Dendritic cell treated with granulocyte-macrophage colony-stimulating factor and Interleukin-4, amounts not matched to agents 40 ng/mL and 50 ng/mL, for 4 days (primary cell): ENCODE data around the gene CYP26B1.

ENCODE experiments used
- H3K27ac Mint-ChIP-seq: one replicate; pipeline ENCODE4 v1.8.0; 2022; ENCODE audit warnings: mild to moderate bottlenecking, mixed read lengths
- H3K27me3 Mint-ChIP-seq: one replicate; pipeline ENCODE4 v1.8.0; 2022; ENCODE audit warnings: mild to moderate bottlenecking, mixed read lengths
- H3K36me3 Mint-ChIP-seq: one replicate; pipeline ENCODE4 v1.8.0; 2022; ENCODE audit warnings: low read depth, mixed read lengths
- H3K4me1 Mint-ChIP-seq: one replicate; pipeline ENCODE4 v1.8.0; 2022; ENCODE audit warnings: low read depth, mixed read lengths
- H3K4me3 Mint-ChIP-seq: one replicate; pipeline ENCODE4 v1.8.0; 2022; ENCODE audit warnings: mild to moderate bottlenecking, moderate library complexity, mixed read lengths
- H3K9me3 Mint-ChIP-seq: one replicate; pipeline ENCODE4 v1.8.0; 2022; ENCODE audit warnings: mixed read lengths
- intact Hi-C: fragments of 100-400 bp; cut with micrococcal nuclease; formaldehyde crosslinking; loops from one replicate; pipeline ENCODE4 v1.15.0; 2022

CYP26B1 gene

GRCh38 chr2:72109291-72109690, 38.4 kb downstream of the CYP26B1 start:
- Mint-ChIP-seq H3K9me3 (no peaks in the 10 kb centered on the region), H3K27me3 (peaks cover 5% of the 10 kb centered on the region), H3K36me3 (no peaks in the 10 kb centered on the region), H3K4me3 (no peak overlapping the region), H3K4me1 (no peaks in the 10 kb centered on the region), H3K27ac (no peak overlapping the region)
- intact Hi-C loops: no loop called here

- Mint-ChIP-seq H3K27ac (no peak overlapping the region), H3K4me1 (no peaks in the 10 kb centered on the region), H3K36me3 (no peaks in the 10 kb centered on the region), H3K4me3 (no peak overlapping the region), H3K9me3 (no peaks in the 10 kb centered on the region), H3K27me3 (peaks cover 5% of the 10 kb centered on the region)
- intact Hi-C loops: no loop called here
Observed at GRCh38 chr2:72108121-72108520, 39.5 kb downstream of the CYP26B1 start.

- intact Hi-C loops: no loop called here
- Mint-ChIP-seq H3K36me3 (no peaks in the 10 kb centered on the region), H3K27me3 (peaks cover 6% of the 10 kb centered on the region), H3K4me1 (no peaks in the 10 kb centered on the region), H3K27ac (no peak overlapping the region), H3K4me3 (no peak overlapping the region), H3K9me3 (no peaks in the 10 kb centered on the region)
Observed at GRCh38 chr2:72106978-72107377, 40.7 kb downstream of the CYP26B1 start.

GRCh38 chr2:72104821-72105588, 42.7 kb downstream of the CYP26B1 start:
- H3K4me3 Mint-ChIP-seq: no peak overlapping the region

GRCh38 chr2:72103690-72104089, 44.0 kb downstream of the CYP26B1 start:
- H3K9me3 Mint-ChIP-seq: no peaks in the 10 kb centered on the region
- H3K4me1 Mint-ChIP-seq: no peaks in the 10 kb centered on the region
- no peak overlapping the region for H3K4me3 Mint-ChIP-seq
- H3K27me3 Mint-ChIP-seq: peaks cover 5% of the 10 kb centered on the region
- intact Hi-C loops: no loop called here
- H3K27ac Mint-ChIP-seq: no peak overlapping the region
- no peaks in the 10 kb centered on the region for H3K36me3 Mint-ChIP-seq

More at GRCh38 chr2:72104821-72105588, 42.7 kb downstream of the CYP26B1 start:
- intact Hi-C loops: no loop called here
- Mint-ChIP-seq H3K4me1 (no peaks in the 10 kb centered on the region), H3K36me3 (no peaks in the 10 kb centered on the region), H3K27me3 (peaks cover 5% of the 10 kb centered on the region), H3K27ac (no peak overlapping the region), H3K9me3 (no peaks in the 10 kb centered on the region)

- H3K27ac Mint-ChIP-seq: no peak overlapping the region
- H3K27me3 Mint-ChIP-seq: peaks cover 2% of the 10 kb centered on the region
- no peak overlapping the region for H3K4me3 Mint-ChIP-seq
- H3K36me3 Mint-ChIP-seq: no peaks in the 10 kb centered on the region
- no peaks in the 10 kb centered on the region for H3K9me3 Mint-ChIP-seq
- H3K4me1 Mint-ChIP-seq: no peaks in the 10 kb centered on the region
- intact Hi-C loops: no loop called here
Observed at GRCh38 chr2:72103161-72103560, 44.5 kb downstream of the CYP26B1 start.

- no peaks in the 10 kb centered on the region for H3K9me3 Mint-ChIP-seq
- H3K27ac Mint-ChIP-seq: no peak overlapping the region
- peaks cover 1% of the 10 kb centered on the region for H3K27me3 Mint-ChIP-seq
- intact Hi-C loops: no loop called here
- no peak overlapping the region for H3K4me3 Mint-ChIP-seq
- no peaks in the 10 kb centered on the region for H3K36me3 Mint-ChIP-seq
- no peaks in the 10 kb centered on the region for H3K4me1 Mint-ChIP-seq
Observed at GRCh38 chr2:72098935-72099334, 48.7 kb downstream of the CYP26B1 start.

- H3K27me3 Mint-ChIP-seq: no peaks in the 10 kb centered on the region
- intact Hi-C loops: no loop called here
- no peaks in the 10 kb centered on the region for H3K4me1 Mint-ChIP-seq
- H3K9me3 Mint-ChIP-seq: no peaks in the 10 kb centered on the region
- no peak overlapping the region for H3K27ac Mint-ChIP-seq
- H3K4me3 Mint-ChIP-seq: no peak overlapping the region
- H3K36me3 Mint-ChIP-seq: no peaks in the 10 kb centered on the region
Observed at GRCh38 chr2:72097276-72097675, 50.4 kb downstream of the CYP26B1 start.

- H3K4me1 Mint-ChIP-seq: no peaks in the 10 kb centered on the region
- no peaks in the 10 kb centered on the region for H3K36me3 Mint-ChIP-seq
- H3K27me3 Mint-ChIP-seq: no peaks in the 10 kb centered on the region
Observed at GRCh38 chr2:72096181-72096580, 51.5 kb downstream of the CYP26B1 start.

GRCh38 chr2:72095364-72095763, 52.3 kb downstream of the CYP26B1 start:
- Mint-ChIP-seq H3K27ac (no peak overlapping the region), H3K36me3 (no peaks in the 10 kb centered on the region), H3K4me3 (no peak overlapping the region), H3K9me3 (no peaks in the 10 kb centered on the region), H3K27me3 (no peaks in the 10 kb centered on the region), H3K4me1 (no peaks in the 10 kb centered on the region)
- intact Hi-C loops: no loop called here

More at GRCh38 chr2:72096181-72096580, 51.5 kb downstream of the CYP26B1 start:
- H3K27ac Mint-ChIP-seq: no peak overlapping the region
- H3K9me3 Mint-ChIP-seq: no peaks in the 10 kb centered on the region
- H3K4me3 Mint-ChIP-seq: no peak overlapping the region
- intact Hi-C loops: no loop called here

- Mint-ChIP-seq H3K9me3 (no peaks in the 10 kb centered on the region), H3K27ac (no peak overlapping the region), H3K36me3 (no peaks in the 10 kb centered on the region), H3K27me3 (no peaks in the 10 kb centered on the region), H3K4me3 (no peak overlapping the region), H3K4me1 (no peaks in the 10 kb centered on the region)
- intact Hi-C loops: no loop called here
Observed at GRCh38 chr2:72094701-72095100, 53.0 kb downstream of the CYP26B1 start.

- peaks cover 8% of the 10 kb centered on the region for H3K9me3 Mint-ChIP-seq
- H3K4me3 Mint-ChIP-seq: no peak overlapping the region
- intact Hi-C loops: no loop called here
- no peaks in the 10 kb centered on the region for H3K4me1 Mint-ChIP-seq
- no peaks in the 10 kb centered on the region for H3K36me3 Mint-ChIP-seq
- no peaks in the 10 kb centered on the region for H3K27me3 Mint-ChIP-seq
- H3K27ac Mint-ChIP-seq: no peak overlapping the region
Observed at GRCh38 chr2:72092111-72092510, 55.6 kb downstream of the CYP26B1 start.

- Mint-ChIP-seq H3K9me3 (peaks cover 8% of the 10 kb centered on the region), H3K4me1 (no peaks in the 10 kb centered on the region), H3K36me3 (no peaks in the 10 kb centered on the region), H3K27ac (no peak overlapping the region), H3K4me3 (no peak overlapping the region), H3K27me3 (no peaks in the 10 kb centered on the region)
- intact Hi-C loops: no loop called here
Observed at GRCh38 chr2:72090781-72091482, 56.7 kb downstream of the CYP26B1 start.

GRCh38 chr2:72090271-72090720, 57.4 kb downstream of the CYP26B1 start:
- Mint-ChIP-seq H3K4me3 (no peak overlapping the region), H3K27me3 (no peaks in the 10 kb centered on the region), H3K9me3 (peaks cover 8% of the 10 kb centered on the region), H3K27ac (no peak overlapping the region), H3K36me3 (no peaks in the 10 kb centered on the region), H3K4me1 (no peaks in the 10 kb centered on the region)
- intact Hi-C loops: no loop called here
